Thyroid gland (tissue), 4 donors: ENCODE measurements around the gene NIBAN1. TPM values are rescaled to one million over a fixed set of nuclear protein-coding genes. Genes with fewer than 3 reads are reported as not detected.

ENCODE experiments used
- DNase-seq, 2 donors: peaks; one replicate each; pipeline ENCODE4 v3.0.0-alpha.2; 2019
- H3K27ac ChIP-seq, 3 donors: fragments of 200-600 bp; sonication (generic); 1 replicate in 2 of 3; 2 replicates in 1 of 3; pipeline ENCODE4 v1.5.1; 2016 to 2019; ENCODE audit warnings: mild to moderate bottlenecking in 1 of 3, moderate library complexity in 1 of 3
- H3K27me3 ChIP-seq: fragments of 200-600 bp; sonication (generic); one replicate; pipeline ENCODE4 v1.5.1; 2019
- H3K36me3 ChIP-seq, 2 donors: fragments of 200-600 bp; sonication (generic); one replicate each; pipeline ENCODE4 v1.5.1; 2016 to 2019
- H3K4me1 ChIP-seq, 2 donors: fragments of 200-600 bp; sonication (generic); one replicate each; pipeline ENCODE4 v1.5.1; 2017 to 2019
- H3K4me3 ChIP-seq, 3 donors: fragments of 200-600 bp; sonication (generic); replicated peaks in 1 of 3; 1 replicate in 2 of 3; 2 replicates in 1 of 3; pipeline ENCODE4 v1.5.1; 2016; ENCODE audit warnings: mild to moderate bottlenecking in 1 of 3
- H3K9me3 ChIP-seq: fragments of 200-600 bp; sonication (generic); one replicate; pipeline ENCODE4 v1.5.1; 2017
- POLR2A ChIP-seq, 2 donors: fragments of 450-650 bp; IDR thresholded peaks; one replicate each; pipeline ENCODE4 v1.6.1; 2017; ENCODE audit warnings: antibody characterized with exemption in 2 of 2, mild to moderate bottlenecking in 2 of 2, moderate library complexity in 1 of 2
- WGBS, 2 donors: methylation state at CpG; one replicate each; pipeline ENCODE4 v1.1.5; 2017; 5-methylcytosine and 5-hydroxymethylcytosine counted together
- intact Hi-C: fragments of 100-400 bp; cut with DNase I; formaldehyde crosslinking; loops from one replicate; pipeline ENCODE4 v1.15.1; 2023
- total RNA-seq, 4 donors: library from RNA; depleted of rRNA; stranded (reverse); fragments of >200 nt; gene quantifications; one replicate each; pipeline ENCODE4 v1.2.3, GENCODE V29; 2016
- TF ChIP-seq, protein P1 (sequence below), 6 experiments: fragments of 200-600 bp in 3 of 6; fragments of 450-650 bp in 3 of 6; sonication (generic) in 3 of 6; IDR thresholded peaks; one replicate each; pipeline ENCODE4 v1.5.1; 2016 to 2019; ENCODE audit warnings: antibody characterized with exemption in 6 of 6, mild to moderate bottlenecking in 2 of 6, inconsistent platforms in 1 of 6, moderate library complexity in 1 of 6

Gene NIBAN1
- total RNA-seq, 4 donors from 2014 or later: 6.9 to 13.2 (median 10.2) TPM

DNA sequence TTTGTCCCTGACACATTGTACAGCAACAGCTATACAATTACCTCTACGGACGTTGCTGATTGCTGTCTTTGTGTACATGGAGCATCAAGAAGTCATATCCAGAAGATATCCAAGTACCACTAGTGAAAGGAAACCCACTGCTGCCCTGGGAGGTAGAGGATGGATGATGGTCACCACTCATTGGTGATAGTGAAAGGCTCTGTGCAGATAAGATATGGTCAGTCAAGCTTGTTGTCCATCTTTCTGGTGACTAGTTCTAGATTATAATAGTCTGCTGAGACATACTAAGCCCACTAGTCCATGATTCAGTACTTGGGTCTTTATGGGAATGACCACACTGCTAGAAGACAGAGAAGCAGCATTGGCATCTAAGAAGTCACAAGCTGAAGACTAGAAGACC, 30.3 kb downstream of the NIBAN1 start:
- no peaks in the 10 kb centered on the region for H3K9me3 ChIP-seq
- H3K4me3 ChIP-seq: no peak overlapping the region
- intact Hi-C loops: no loop called here
- TF ChIP-seq, protein P1, sequence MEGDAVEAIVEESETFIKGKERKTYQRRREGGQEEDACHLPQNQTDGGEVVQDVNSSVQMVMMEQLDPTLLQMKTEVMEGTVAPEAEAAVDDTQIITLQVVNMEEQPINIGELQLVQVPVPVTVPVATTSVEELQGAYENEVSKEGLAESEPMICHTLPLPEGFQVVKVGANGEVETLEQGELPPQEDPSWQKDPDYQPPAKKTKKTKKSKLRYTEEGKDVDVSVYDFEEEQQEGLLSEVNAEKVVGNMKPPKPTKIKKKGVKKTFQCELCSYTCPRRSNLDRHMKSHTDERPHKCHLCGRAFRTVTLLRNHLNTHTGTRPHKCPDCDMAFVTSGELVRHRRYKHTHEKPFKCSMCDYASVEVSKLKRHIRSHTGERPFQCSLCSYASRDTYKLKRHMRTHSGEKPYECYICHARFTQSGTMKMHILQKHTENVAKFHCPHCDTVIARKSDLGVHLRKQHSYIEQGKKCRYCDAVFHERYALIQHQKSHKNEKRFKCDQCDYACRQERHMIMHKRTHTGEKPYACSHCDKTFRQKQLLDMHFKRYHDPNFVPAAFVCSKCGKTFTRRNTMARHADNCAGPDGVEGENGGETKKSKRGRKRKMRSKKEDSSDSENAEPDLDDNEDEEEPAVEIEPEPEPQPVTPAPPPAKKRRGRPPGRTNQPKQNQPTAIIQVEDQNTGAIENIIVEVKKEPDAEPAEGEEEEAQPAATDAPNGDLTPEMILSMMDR (IDR thresholded peaks at IDR 0.05): no peak
- no peak for TF ChIP-seq POLR2A (IDR thresholded peaks at IDR 0.05)
- DNase-seq: no peak
- no peaks in the 10 kb centered on the region for H3K36me3 ChIP-seq
- no peaks in the 10 kb centered on the region for H3K27me3 ChIP-seq
- 87 to 92% methylated on average over 2 of the region's 2 CpGs for WGBS, 2 donors
- H3K27ac ChIP-seq: no peak overlapping the region
- peaks cover 0 to 3% of the 10 kb centered on the region in 2 donors for H3K4me1 ChIP-seq

DNA sequence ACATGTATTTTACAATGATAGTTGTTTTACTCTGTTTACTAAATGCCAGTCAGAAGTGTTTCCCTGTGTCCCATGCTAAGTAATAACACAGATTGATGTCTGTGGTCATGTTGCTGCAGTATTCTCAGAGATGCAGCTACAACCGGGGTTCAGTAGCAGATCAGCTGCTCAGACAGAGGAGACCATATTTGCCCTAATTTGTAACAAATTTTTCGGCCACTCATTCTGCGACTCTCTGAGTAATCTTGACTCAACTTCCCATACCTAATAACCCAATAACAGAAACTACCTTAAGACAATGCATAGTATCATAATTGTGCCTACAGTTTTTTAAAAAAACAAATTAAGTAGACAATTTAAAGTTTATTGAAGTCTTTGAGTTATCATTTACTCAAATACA, 32.6 kb downstream of the NIBAN1 start:
- H3K27me3 ChIP-seq: no peaks in the 10 kb centered on the region
- H3K4me3 ChIP-seq: no peak overlapping the region
- DNase-seq: no peak
- intact Hi-C loops: no loop called here
- TF ChIP-seq, protein P1 (IDR thresholded peaks at IDR 0.05): no peak
- no peak for TF ChIP-seq POLR2A (IDR thresholded peaks at IDR 0.05)
- 92 to 99% methylated on average over 3 of the region's 3 CpGs for WGBS, 2 donors
- H3K27ac ChIP-seq: no peak overlapping the region
- no peaks in the 10 kb centered on the region for H3K4me1 ChIP-seq
- no peaks in the 10 kb centered on the region for H3K9me3 ChIP-seq
- H3K36me3 ChIP-seq: no peaks in the 10 kb centered on the region

DNA sequence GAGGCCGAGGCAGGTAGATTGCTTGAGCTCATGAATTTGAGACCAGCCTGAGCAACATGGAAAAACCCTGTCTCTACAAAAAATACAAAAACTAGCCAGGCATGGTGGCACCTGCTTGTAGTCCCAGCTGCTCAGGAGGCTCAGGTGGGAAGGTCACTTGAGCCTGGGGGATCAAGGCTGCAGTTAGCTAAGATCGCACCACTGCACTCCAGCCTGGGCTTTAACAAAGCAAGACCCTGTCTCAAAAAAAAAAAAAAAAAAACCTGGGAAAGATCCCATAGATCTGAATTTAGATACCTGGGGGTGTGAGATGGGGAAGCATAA, 32.9 kb downstream of the NIBAN1 start:
- intact Hi-C loops: no loop called here
- H3K27ac ChIP-seq: no peak overlapping the region

DNA sequence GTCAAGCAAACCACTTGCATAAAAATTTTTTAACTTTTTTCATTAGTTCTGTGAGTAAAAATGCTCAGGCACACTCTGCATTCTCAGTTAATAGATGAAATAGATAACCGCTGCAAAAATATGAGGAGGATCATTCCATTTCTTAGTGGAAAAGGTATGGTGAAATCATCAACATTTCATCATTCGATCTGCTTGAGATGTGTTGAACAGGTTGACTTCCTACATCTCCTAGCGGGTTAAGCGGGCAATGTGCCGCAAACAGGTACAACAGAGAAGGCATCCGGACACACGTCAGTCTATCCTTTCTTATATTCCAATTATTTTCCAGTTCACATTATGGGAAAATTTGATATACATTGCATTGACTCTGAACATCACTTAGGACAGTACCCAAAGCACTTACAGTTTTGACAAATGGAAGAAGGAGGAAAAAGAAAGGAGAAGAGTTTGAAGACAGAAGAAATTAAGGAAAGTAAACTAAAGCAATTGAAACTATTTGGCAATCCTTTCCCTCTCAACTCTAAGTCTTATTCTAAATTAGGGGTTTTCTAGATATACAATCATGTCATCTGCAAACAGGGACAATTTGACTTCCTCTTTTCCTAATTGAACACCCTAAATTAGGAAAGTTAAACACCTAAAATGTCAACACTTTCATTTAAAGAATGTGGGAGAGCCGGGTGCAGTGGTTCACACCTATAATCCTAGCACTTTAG, 33.5 kb downstream of the NIBAN1 start:
- Histone ChIP-seq H3K27ac (no peak overlapping the region), H3K4me3 (no peak overlapping the region), H3K36me3 (no peaks in the 10 kb centered on the region), H3K27me3 (no peaks in the 10 kb centered on the region), H3K9me3 (no peaks in the 10 kb centered on the region), H3K4me1 (no peaks in the 10 kb centered on the region)
- TF ChIP-seq POLR2A (IDR thresholded peaks at IDR 0.05): no peak
- TF ChIP-seq, protein P1 (IDR thresholded peaks at IDR 0.05): no peak
- 93% methylated on average over 8 of the region's 8 CpGs for WGBS, 2 donors
- DNase-seq: no peak
- intact Hi-C loops: no loop called here

More for the DNA sequence above, 32.9 kb downstream of the NIBAN1 start:
- DNase-seq: no peak
- Histone ChIP-seq H3K4me3 (no peak overlapping the region), H3K27me3 (no peaks in the 10 kb centered on the region), H3K36me3 (no peaks in the 10 kb centered on the region), H3K9me3 (no peaks in the 10 kb centered on the region), H3K4me1 (no peaks in the 10 kb centered on the region)
- 54 to 66% methylated on average over 2 of the region's 2 CpGs for WGBS, 2 donors
- TF ChIP-seq, protein P1 (IDR thresholded peaks at IDR 0.05): no peak
- no peak for TF ChIP-seq POLR2A (IDR thresholded peaks at IDR 0.05)

DNA sequence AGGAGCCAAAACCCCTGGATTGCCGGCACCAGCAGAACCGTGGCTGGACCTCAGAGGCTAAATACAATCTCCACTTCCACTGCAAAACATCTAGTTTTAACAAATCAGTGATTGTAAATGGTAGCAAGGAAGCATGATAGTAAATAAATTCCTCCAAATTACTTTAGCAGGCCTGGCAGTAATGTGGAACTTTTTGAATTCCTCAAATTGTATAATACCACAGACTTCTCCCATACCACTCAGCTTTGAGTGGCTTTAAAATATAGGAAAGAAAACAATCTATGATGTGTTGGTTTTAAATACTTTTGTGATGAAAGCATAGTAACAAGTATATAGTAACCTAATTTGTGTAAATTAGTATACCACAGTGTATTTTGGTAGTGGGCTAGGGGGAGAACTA, 34.1 kb downstream of the NIBAN1 start:
- Histone ChIP-seq H3K36me3 (no peaks in the 10 kb centered on the region), H3K4me3 (no peak overlapping the region), H3K9me3 (no peaks in the 10 kb centered on the region), H3K4me1 (no peaks in the 10 kb centered on the region), H3K27ac (no peak overlapping the region), H3K27me3 (no peaks in the 10 kb centered on the region)
- 88 to 97% methylated on average over 2 of the region's 2 CpGs for WGBS, 2 donors
- TF ChIP-seq, protein P1 (IDR thresholded peaks at IDR 0.05): no peak
- TF ChIP-seq POLR2A (IDR thresholded peaks at IDR 0.05): no peak
- intact Hi-C loops: no loop called here
- no peak for DNase-seq
